ENCODE results near the gene CCNK. TPM values are rescaled to one million over a fixed set of nuclear protein-coding genes. Genes with fewer than 3 reads are reported as not detected.

The CCNK gene
- 14.7 and 22.2 TPM in 2 replicates for polyA plus RNA-seq

GRCh38 chr14:99480917-99481744 lies at the start of gene CCNK:
CCNK (plus strand) TSS chr14:99481409; CDS start chr14:99492678, 11,269 bp downstream.

GRCh38 chr14:99479906-99480869 lies 1.0 kb upstream of the CCNK start, which contains the start of gene SETD3:
SETD3 (minus strand) TSS chr14:99480859; CDS start chr14:99465805, 15,054 bp downstream.

Other genes with a start within 250 kb of the CCNK start
- gene BCL11B, start 209.2 kb upstream of the CCNK start, polyA plus RNA-seq: 0.26 TPM in 1 of 2 replicates, not detected in the other
- gene SETD3, start 550 bp upstream of the CCNK start, polyA plus RNA-seq: 35.2 and 36.0 TPM in 2 replicates
- gene CCDC85C, start 122.8 kb downstream of the CCNK start, polyA plus RNA-seq: 0.24 TPM in 1 of 2 replicates, not detected in the other
- gene HHIPL1, start 163.7 kb downstream of the CCNK start, polyA plus RNA-seq: 0.22 and 1.2 TPM in 2 replicates
- 13.4 and 19.8 TPM in 2 replicates for gene CYP46A1, start 202.9 kb downstream of the CCNK start, polyA plus RNA-seq